MM.1S (cell line): ENCODE measurements around the gene COMP.

Source experiments
- CTCF ChIP-seq: fragments of 300-600 bp; sonication (generic); IDR thresholded peaks from 2 replicates; pipeline ENCODE4 v1.5.1; 2016; ENCODE audit warnings: antibody characterized with exemption, low read length, mixed read lengths
- EZH2 ChIP-seq: fragments of 300-600 bp; sonication (generic); optimal IDR thresholded peaks from 2 replicates; pipeline ENCODE3; 2017; ENCODE audit warnings: low read depth, mild to moderate bottlenecking, antibody characterized with exemption, low read length, mixed read lengths
- EZH2phosphoT487 ChIP-seq: fragments of 300-600 bp; sonication (generic); IDR thresholded peaks from 2 replicates; pipeline ENCODE4 v1.6.1; 2018; ENCODE audit warnings: antibody characterized with exemption, low read length

DNA sequence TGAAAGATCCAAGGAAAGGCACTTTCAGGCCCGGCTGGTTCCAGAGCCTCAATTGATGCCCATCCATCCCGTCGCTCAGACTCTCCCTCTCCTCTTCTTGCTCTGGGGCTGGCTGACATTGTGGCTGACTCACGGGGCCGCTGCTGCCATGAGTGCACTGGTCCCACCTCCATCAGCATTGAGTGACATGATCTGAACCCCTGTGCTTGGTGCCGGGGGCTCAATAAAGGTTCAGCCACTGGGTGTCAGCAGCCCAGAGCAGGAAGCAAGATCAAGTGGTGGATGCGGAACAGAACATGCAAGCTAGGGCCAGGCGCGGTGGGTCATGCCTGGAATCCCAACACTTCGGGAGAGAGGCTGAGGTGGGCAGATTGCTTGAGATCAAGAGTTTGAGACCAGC lies 39.5 kb downstream of the COMP start:
- TF ChIP-seq CTCF (no peak), EZH2 (no peak), EZH2phosphoT487 (no peak)
